NT2/D1 (cell line): ENCODE data around the gene MS4A12.
"Not testable (repeated sequence)": the region's sequence is repeated elsewhere in the genome, so short reads cannot be mapped to it uniquely, and the experiment has no call there.

Source experiments
- DNase-seq: peaks from one replicate; pipeline ENCODE4 v3.0.0-alpha.2; 2011; ENCODE audit warnings: low read depth, low spot score
- H3K27me3 ChIP-seq: 2 replicates; pipeline ENCODE4 v1.6.0; 2011; ENCODE audit warnings: mild to moderate bottlenecking; ENCODE audit not compliant: insufficient read length, insufficient read depth
- H3K36me3 ChIP-seq: 2 replicates; pipeline ENCODE4 v1.6.1; 2011; ENCODE audit warnings: mild to moderate bottlenecking, low read length, mixed read lengths; ENCODE audit not compliant: insufficient read depth, insufficient read length
- H3K4me1 ChIP-seq: 2 replicates; pipeline ENCODE4 v1.5.1; 2011; ENCODE audit not compliant: insufficient read depth, insufficient read length
- H3K4me3 ChIP-seq: 2 replicates; pipeline ENCODE4 v1.5.1; 2011; ENCODE audit warnings: low read depth; ENCODE audit not compliant: insufficient read length
- H3K9ac ChIP-seq: 2 replicates; pipeline ENCODE4 v1.6.0; 2011; ENCODE audit warnings: low read depth; ENCODE audit not compliant: insufficient read length
- H3K9me3 ChIP-seq: 2 replicates; pipeline ENCODE4 v1.5.1; 2011; ENCODE audit warnings: mild to moderate bottlenecking, low read length; ENCODE audit not compliant: insufficient read depth
- SUZ12 ChIP-seq: IDR thresholded peaks from 2 replicates; pipeline ENCODE4 v1.6.1; 2011; ENCODE audit not compliant: insufficient read length, insufficient read depth; ENCODE audit errors: extremely low read depth
- YY1 ChIP-seq: IDR thresholded peaks from 2 replicates; pipeline ENCODE4 v1.6.1; 2011; ENCODE audit not compliant: insufficient read length, insufficient read depth
- ZNF274 ChIP-seq: IDR thresholded peaks from 2 replicates; pipeline ENCODE4 v1.6.1; 2011; ENCODE audit warnings: mild to moderate bottlenecking, low read depth, low read length

MS4A12 gene

GRCh38 chr11:60498853-60499252 lies 6.3 kb downstream of the MS4A12 start:
- Histone ChIP-seq H3K9ac (no peak overlapping the region), H3K4me3 (no peak overlapping the region), H3K36me3 (no peaks in the 10 kb centered on the region), H3K27me3 (no peaks in the 10 kb centered on the region), H3K4me1 (no peaks in the 10 kb centered on the region), H3K9me3 (peaks cover 31% of the 10 kb centered on the region)
- TF ChIP-seq ZNF274 (no peak), SUZ12 (no peak), YY1 (no peak)
- no peak for DNase-seq

- no peak overlapping the region for H3K4me3 ChIP-seq
- peak; percentile 66 for DNase-seq
- TF ChIP-seq SUZ12, result no peak
- no peak for TF ChIP-seq ZNF274
- no peak for TF ChIP-seq YY1
- H3K9ac ChIP-seq, result no peak overlapping the region
- peaks cover 37% of the 10 kb centered on the region for H3K9me3 ChIP-seq
- no peaks in the 10 kb centered on the region for H3K4me1 ChIP-seq
- no peaks in the 10 kb centered on the region for H3K27me3 ChIP-seq
- no peaks in the 10 kb centered on the region for H3K36me3 ChIP-seq
Observed at GRCh38 chr11:60500276-60500910, 7.8 kb downstream of the MS4A12 start.

- peaks cover 37% of the 10 kb centered on the region for H3K9me3 ChIP-seq
- H3K4me3 ChIP-seq, result no peak overlapping the region
- no peaks in the 10 kb centered on the region for H3K27me3 ChIP-seq
- no peak overlapping the region for H3K9ac ChIP-seq
- TF ChIP-seq ZNF274, result no peak
- no peak for TF ChIP-seq YY1
- TF ChIP-seq SUZ12, result no peak
- no peak for DNase-seq
- H3K36me3 ChIP-seq, result no peaks in the 10 kb centered on the region
- H3K4me1 ChIP-seq, result no peaks in the 10 kb centered on the region
Observed at GRCh38 chr11:60502221-60502775, 9.7 kb downstream of the MS4A12 start.

- H3K4me1 ChIP-seq, result no peaks in the 10 kb centered on the region
Observed at GRCh38 chr11:60504219-60504905, 11.8 kb downstream of the MS4A12 start.

GRCh38 chr11:60509609-60510008 lies 17.0 kb downstream of the MS4A12 start:
- not testable (repeated sequence) for DNase-seq, H3K4me1 ChIP-seq, H3K27me3 ChIP-seq, H3K9ac ChIP-seq, H3K4me3 ChIP-seq, H3K36me3 ChIP-seq
- H3K9me3 ChIP-seq, result peaks cover 24% of the 10 kb centered on the region

More at GRCh38 chr11:60504219-60504905, 11.8 kb downstream of the MS4A12 start:
- Histone ChIP-seq H3K9me3 (peaks cover 32% of the 10 kb centered on the region), H3K27me3 (no peaks in the 10 kb centered on the region), H3K4me3 (no peak overlapping the region), H3K36me3 (no peaks in the 10 kb centered on the region), H3K9ac (no peak overlapping the region)
- TF ChIP-seq YY1 (no peak), SUZ12 (no peak), ZNF274 (no peak)
- DNase-seq, result no peak

- not testable (repeated sequence) for H3K4me1 ChIP-seq, H3K27me3 ChIP-seq, DNase-seq
Observed at GRCh38 chr11:60510209-60510608, 17.6 kb downstream of the MS4A12 start.

GRCh38 chr11:60511393-60511792 lies 18.8 kb downstream of the MS4A12 start:
- Histone ChIP-seq H3K9ac (no peak overlapping the region), H3K9me3 (peaks cover 24% of the 10 kb centered on the region), H3K4me3 (no peak overlapping the region), H3K27me3 (no peaks in the 10 kb centered on the region), H3K36me3 (no peaks in the 10 kb centered on the region), H3K4me1 (no peaks in the 10 kb centered on the region)
- TF ChIP-seq YY1 (no peak), SUZ12 (no peak), ZNF274 (no peak)
- DNase-seq, result no peak

More at GRCh38 chr11:60510209-60510608, 17.6 kb downstream of the MS4A12 start:
- H3K9ac ChIP-seq, H3K4me3 ChIP-seq, H3K36me3 ChIP-seq: not testable (repeated sequence)
- peaks cover 24% of the 10 kb centered on the region for H3K9me3 ChIP-seq
